KOPT-K1 (cell line): ENCODE results near the gene STX11.

ENCODE experiments used
- H3K27ac ChIP-seq: fragments of 200-600 bp; sonication (generic); 2 replicates; pipeline ENCODE4 v1.5.1; 2016; ENCODE audit warnings: antibody characterized with exemption, mild to moderate bottlenecking, low read depth, low read length; ENCODE audit not compliant: poor library complexity, severe bottlenecking
- H3K36me3 ChIP-seq: fragments of 200-600 bp; sonication (generic); 2 replicates; pipeline ENCODE4 v1.5.1; 2017; ENCODE audit warnings: antibody characterized with exemption, mild to moderate bottlenecking, low read length, moderate library complexity; ENCODE audit not compliant: insufficient read depth
- H3K9me3 ChIP-seq: fragments of 200-600 bp; sonication (generic); 2 replicates; pipeline ENCODE4 v1.5.1; 2017; ENCODE audit warnings: antibody characterized with exemption, low read length, mild to moderate bottlenecking; ENCODE audit not compliant: insufficient read depth, poor library complexity, severe bottlenecking

Gene STX11

GRCh38 chr6:144223686-144224085 lies 73.4 kb downstream of the STX11 start:
- no peaks in the 10 kb centered on the region for H3K36me3 ChIP-seq
- H3K27ac ChIP-seq: no peak overlapping the region
- no peaks in the 10 kb centered on the region for H3K9me3 ChIP-seq

- Histone ChIP-seq H3K36me3 (no peaks in the 10 kb centered on the region), H3K27ac (no peak overlapping the region), H3K9me3 (no peaks in the 10 kb centered on the region)
These were observed 81.4 kb downstream of the STX11 start for GRCh38 chr6:144231721-144232120.

- H3K27ac ChIP-seq: no peak overlapping the region
- H3K9me3 ChIP-seq: no peaks in the 10 kb centered on the region
- H3K36me3 ChIP-seq: no peaks in the 10 kb centered on the region
These were observed 82.0 kb downstream of the STX11 start for GRCh38 chr6:144232176-144232831.

- H3K9me3 ChIP-seq: no peaks in the 10 kb centered on the region
- H3K36me3 ChIP-seq: no peaks in the 10 kb centered on the region
- no peak overlapping the region for H3K27ac ChIP-seq
These were observed 82.5 kb downstream of the STX11 start for GRCh38 chr6:144232832-144233230.

DNA sequence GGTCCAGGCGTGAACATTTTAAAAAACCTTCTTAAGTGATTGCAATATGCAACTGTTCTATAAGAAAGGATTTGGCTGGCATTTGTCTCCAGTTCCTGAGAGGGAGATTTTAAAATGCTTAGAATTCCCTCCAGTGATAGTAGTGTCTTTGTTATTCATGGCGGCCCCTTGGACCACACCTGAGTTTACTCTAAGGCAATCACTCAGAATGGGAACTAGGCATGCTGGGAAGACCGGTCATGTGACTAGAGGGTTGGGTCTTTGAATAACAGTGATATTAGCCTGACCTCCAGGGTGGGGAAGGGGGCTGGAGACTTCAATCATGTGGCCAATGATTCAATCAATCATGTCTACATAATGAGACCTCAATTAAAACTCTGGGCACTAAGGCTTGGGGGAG lies 84.1 kb downstream of the STX11 start:
- Histone ChIP-seq H3K27ac (no peak overlapping the region), H3K36me3 (no peaks in the 10 kb centered on the region), H3K9me3 (no peaks in the 10 kb centered on the region)

DNA sequence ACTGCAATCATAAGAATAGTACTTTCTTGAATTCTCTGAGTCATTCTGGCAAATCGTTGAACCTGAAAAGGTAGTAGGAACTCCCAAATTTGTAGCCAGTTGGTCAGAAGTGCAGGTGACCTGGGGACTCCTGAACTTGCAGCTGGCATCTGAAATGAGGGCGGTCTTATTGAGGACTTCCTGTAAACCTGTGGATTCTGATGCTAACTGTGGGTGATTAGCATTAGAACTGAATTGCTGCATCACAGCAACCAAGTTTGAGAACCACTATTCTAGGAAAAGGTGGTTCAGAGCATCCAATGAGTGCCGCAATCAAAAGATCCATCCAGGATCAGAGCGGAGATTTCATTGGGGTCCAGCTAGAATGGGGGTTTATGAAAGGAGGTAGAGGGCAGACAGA lies 84.6 kb downstream of the STX11 start:
- Histone ChIP-seq H3K27ac (no peak overlapping the region), H3K9me3 (no peaks in the 10 kb centered on the region), H3K36me3 (no peaks in the 10 kb centered on the region)
